Measurements from ENCODE around the gene ATG4D. TPM values are rescaled to one million over a fixed set of nuclear protein-coding genes. Genes with fewer than 3 reads are reported as not detected.
"Not testable (repeated sequence)": the region's sequence is repeated elsewhere in the genome, so short reads cannot be mapped to it uniquely, and the experiment has no call there.

ATG4D gene
- polyA plus RNA-seq, 3 donors: 24.2 to 33.0 (median 30.4) TPM

GRCh38 chr19:10516671-10517286, 26.9 kb upstream of the ATG4D start:
- no peak for DNase-seq (ENCODE audit: extremely low read depth in 1 of 11, low read depth in 9 of 11, low spot score in 4 of 11)

DNA sequence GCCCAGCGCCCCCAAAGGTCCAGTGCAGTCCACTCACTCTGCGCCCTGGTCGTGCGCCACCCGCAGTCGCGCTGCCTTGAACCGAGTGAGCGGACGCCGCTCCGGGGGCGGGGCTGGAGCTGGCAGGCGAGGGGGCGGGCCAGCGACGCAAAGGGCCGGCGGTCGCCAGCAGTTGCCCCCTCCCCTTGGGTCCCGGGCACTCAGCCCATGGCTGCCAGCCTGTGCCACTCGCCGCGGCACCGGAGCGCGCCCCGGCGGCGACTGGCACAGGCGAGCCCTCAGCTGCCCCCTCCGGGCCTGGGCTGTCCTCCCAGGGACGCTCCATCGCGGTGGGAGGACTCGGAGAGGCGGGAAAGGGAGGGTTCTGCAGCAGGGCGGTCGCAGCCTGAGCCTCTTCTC, 26.3 kb upstream of the ATG4D start, which contains the start of gene S1PR5:
Gene S1PR5 (minus strand): TSS at position 87 of the 399 bp plus-strand sequence. CDS start 2,436 bp downstream, outside the sequence.
- no peak for DNase-seq (ENCODE audit: extremely low read depth in 1 of 11, low read depth in 9 of 11, low spot score in 4 of 11)

DNA sequence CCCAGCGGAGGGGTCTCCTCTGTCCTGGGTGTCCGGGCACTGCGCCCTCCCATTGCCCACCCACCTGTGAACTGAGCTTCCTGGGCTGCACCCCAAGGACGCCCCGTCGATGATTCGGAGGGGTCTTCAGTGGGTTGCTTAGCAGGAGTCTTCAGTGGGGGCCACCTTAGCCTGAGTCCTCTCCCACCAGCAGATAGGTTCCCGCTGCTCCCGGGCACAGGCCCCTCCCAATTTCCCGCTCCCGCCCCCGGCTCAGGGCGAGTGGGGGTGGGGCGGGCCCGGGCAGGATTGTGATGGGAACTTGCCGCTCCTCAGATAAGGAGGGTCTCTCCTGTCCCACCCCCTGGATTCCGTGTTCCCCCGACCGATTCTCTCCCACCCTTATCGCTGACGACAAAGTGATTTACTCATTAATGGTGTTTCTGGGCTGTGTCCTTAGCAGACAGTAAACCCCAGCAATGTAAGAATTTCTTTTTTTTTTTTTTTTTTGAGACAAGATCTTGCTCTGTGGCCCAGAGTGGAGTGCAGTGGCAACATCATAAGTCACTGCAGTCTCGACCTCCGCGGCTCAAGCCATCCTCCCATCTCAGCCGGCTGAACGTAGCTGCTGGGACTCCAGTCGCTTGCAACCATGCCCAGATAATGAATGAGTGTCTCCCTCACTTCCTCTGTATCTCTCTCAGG, 25.8 kb upstream of the ATG4D start:
- DNase-seq (ENCODE audit: extremely low read depth in 1 of 11, low read depth in 9 of 11, low spot score in 4 of 11): no peak

- DNase-seq (ENCODE audit: extremely low read depth in 1 of 11, low read depth in 9 of 11, low spot score in 4 of 11): no peak
Observed at GRCh38 chr19:10518444-10519361, 25.0 kb upstream of the ATG4D start.

- DNase-seq (ENCODE audit: extremely low read depth in 1 of 11, low read depth in 9 of 11, low spot score in 4 of 11): no peak
Observed at GRCh38 chr19:10519421-10519820, 24.3 kb upstream of the ATG4D start.

DNA sequence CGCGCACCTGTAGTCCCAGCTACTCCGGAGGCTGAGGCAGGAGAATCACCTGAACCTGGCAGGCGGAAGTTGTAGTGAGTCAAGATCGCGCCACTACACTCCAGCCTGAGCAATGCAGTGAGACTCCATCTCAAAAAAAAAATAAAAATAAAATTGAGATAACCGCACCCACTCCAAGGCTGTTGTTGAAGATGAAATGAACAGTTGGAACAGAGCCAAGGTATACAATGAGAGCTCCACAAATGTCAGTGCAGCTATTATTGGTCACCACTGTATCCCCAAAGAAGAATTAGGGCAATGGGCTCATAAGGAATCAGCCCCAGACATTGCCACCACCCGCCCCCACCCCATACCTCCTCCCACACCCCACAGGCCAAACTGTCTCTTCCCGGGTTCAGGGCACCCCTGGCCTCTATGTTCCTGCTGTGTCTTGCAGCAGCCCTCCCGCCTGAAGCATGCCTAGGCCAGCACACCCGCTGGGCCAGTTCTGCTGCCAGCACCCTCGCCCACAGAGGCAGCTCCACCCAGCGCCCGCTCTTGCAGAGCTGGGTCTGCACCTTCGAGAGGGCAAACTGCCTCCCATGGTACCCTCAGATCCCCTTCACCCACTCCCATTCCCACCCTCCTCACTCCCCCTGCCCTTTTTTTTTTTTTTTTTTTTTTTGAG, 22.9 kb upstream of the ATG4D start:
- DNase-seq (ENCODE audit: extremely low read depth in 1 of 11, low read depth in 9 of 11, low spot score in 4 of 11): no peak

DNA sequence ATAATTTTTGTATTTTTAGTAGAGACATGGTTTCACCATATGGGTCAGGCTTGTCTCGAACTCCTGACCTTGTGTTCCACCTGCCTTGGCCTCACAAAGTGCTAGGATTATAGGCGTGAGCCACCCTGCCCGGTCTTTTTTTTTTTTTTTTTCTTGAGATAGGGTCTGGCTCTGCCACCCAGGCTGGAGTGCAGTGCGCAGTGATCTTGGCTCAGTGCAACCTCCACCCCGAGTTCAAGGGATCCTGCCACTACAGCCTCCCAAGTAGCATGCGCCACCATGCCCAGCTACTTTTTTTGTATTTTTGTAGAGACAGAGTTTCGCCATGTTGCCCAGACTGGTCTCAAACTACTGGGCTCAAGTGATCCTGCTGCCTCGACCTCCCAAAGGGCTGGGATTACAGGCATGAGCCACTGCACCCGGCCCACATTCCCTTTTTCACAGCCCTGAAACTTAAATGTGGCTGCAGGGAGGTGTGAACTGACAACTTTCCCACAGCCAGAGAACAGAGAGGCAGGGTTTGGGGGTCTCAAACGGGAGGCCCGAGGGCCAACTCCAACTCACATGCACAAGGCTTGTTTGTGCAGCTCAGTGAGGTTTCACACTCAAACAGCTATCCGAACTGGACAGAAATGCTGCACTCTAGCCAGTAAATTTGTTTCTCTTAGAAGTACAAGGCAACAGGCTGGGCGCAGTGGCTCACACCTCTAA, 22.1 kb upstream of the ATG4D start:
- no peak for DNase-seq (ENCODE audit: extremely low read depth in 1 of 11, low read depth in 9 of 11, low spot score in 4 of 11)

- DNase-seq (ENCODE audit: extremely low read depth in 1 of 11, low read depth in 9 of 11, low spot score in 4 of 11): no peak
Observed at GRCh38 chr19:10523135-10523636, 20.5 kb upstream of the ATG4D start.

DNA sequence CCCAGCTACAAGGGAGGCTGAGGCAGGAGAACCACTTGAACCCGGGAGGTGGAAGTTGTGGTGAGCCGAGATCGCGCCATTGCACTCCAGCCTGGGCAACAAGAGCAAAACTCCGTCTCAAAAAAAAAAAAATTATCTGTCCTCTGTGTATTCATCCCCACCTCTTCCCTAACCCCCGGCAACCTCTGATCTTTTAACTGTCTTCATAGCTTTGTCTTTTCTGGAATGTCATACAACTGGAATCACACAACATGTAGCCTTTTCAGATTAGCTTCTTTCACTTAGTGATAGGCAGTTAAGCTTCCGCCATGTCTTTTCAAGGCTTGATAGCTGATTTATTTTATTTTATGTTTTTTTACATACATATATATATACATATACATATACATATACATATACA, 18.1 kb upstream of the ATG4D start:
- no peak for DNase-seq (ENCODE audit: extremely low read depth in 1 of 11, low read depth in 9 of 11, low spot score in 4 of 11)

- not testable (repeated sequence) for DNase-seq (ENCODE audit: extremely low read depth in 1 of 11, low read depth in 9 of 11, low spot score in 4 of 11)
Observed at GRCh38 chr19:10526887-10527286, 16.8 kb upstream of the ATG4D start.

- no peak for DNase-seq (ENCODE audit: extremely low read depth in 1 of 11, low read depth in 9 of 11, low spot score in 4 of 11)
Observed at GRCh38 chr19:10532457-10532856, 11.2 kb upstream of the ATG4D start.

GRCh38 chr19:10533646-10534386, 9.9 kb upstream of the ATG4D start:
- DNase-seq (ENCODE audit: extremely low read depth in 1 of 11, low read depth in 9 of 11, low spot score in 4 of 11): no peak

GRCh38 chr19:10535613-10536012, 8.1 kb upstream of the ATG4D start:
- DNase-seq (ENCODE audit: extremely low read depth in 1 of 11, low read depth in 9 of 11, low spot score in 4 of 11): no peak

- DNase-seq (ENCODE audit: extremely low read depth in 1 of 11, low read depth in 9 of 11, low spot score in 4 of 11): no peak
Observed at GRCh38 chr19:10537668-10538067, 6.0 kb upstream of the ATG4D start.

DNA sequence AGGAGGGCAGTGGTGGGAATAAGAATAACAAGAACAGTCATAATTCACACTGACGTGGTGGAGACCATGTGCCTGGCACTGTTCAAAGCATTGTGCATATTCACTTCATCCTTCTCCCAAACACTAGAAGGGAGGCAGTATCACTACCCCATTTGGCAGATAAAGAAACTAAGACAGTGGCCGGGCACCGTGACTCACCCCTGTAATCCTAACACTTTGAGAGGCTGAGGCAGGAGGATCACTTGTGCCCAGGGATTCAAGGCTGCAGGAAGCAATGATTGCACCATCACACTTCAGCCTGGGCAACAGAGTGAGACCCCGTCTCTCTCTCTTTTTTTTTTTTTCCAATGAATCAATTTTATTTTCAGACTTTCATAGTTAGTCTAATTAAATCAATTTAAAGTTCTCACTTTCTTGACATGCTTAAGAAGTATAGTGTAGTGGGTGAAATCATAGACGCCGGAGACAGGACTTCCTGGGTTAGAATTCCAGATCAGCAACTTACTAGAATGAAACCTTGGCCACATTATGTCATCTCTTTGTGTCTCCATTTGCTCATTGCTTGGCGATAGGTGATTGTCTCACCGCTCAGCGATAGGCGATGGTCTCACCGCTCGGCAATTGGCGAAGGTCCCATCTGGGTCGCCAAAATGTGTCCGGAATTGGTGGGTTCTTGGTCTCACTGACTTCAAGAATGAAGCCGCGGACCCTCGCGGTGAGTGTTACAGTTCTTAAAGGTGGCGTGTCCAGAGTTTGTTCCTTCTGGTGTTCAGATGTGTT, 5.3 kb upstream of the ATG4D start:
- DNase-seq (ENCODE audit: extremely low read depth in 1 of 11, low read depth in 9 of 11, low spot score in 4 of 11): no peak

DNA sequence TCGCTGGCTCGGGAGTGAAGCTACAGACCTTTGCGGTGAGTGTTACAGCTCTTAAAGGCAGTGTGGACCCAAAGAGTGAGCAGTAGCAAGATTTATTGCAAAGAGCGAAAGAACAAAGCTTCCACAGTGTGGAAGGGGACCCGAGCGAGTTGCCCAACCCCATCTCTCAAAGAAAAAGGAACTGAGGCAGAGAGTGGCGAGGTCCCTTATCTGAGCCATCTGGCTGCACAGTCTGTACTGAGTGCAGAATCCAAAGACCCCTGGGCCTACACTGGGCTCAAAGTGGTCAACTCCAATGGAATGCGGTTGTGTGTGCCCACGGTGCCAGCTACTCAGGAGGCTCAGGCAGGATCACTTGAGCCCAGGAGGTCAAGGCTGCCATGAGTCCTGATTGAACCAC, 4.7 kb upstream of the ATG4D start:
- not testable (repeated sequence) for DNase-seq (ENCODE audit: extremely low read depth in 1 of 11, low read depth in 9 of 11, low spot score in 4 of 11)

GRCh38 chr19:10543059-10543419, 665 bp upstream of the ATG4D start:
- DNase-seq (ENCODE audit: extremely low read depth in 1 of 11, low read depth in 9 of 11, low spot score in 4 of 11): no peak

Measured in renal cortex interstitium (tissue), 11 donors.